Gastroesophageal sphincter (tissue), 4 donors: Measurements from ENCODE around the gene PDGFA. TPM values are rescaled to one million over a fixed set of nuclear protein-coding genes. Genes with fewer than 3 reads are reported as not detected.
A peak's percentile ranks its signal among the peaks of the same experiment; 100 is the strongest.

Source experiments
- ATAC-seq: fragments of 150-250 bp; one replicate; pipeline ENCODE4 v1.9.1; 2016; ENCODE audit warnings: mild to moderate bottlenecking, moderate library complexity
- H3K27ac ChIP-seq, 4 donors: fragments of 200-600 bp; sonication (generic) in 3 of 4; 1 replicate in 3 of 4; 2 replicates in 1 of 4; pipeline ENCODE4 v1.5.1; 2016 to 2019
- H3K27me3 ChIP-seq: fragments of 200-600 bp; sonication (generic); one replicate; pipeline ENCODE4 v1.5.1; 2019
- H3K36me3 ChIP-seq, 2 donors: fragments of 200-600 bp; sonication (generic); one replicate each; pipeline ENCODE4 v1.5.1; 2019; ENCODE audit warnings: control low read depth in 1 of 2
- H3K4me1 ChIP-seq, 3 donors: fragments of 200-600 bp; sonication (generic); 1 replicate in 2 of 3; 2 replicates in 1 of 3; pipeline ENCODE4 v1.5.1; 2016 to 2019; ENCODE audit warnings: control low read depth in 2 of 3
- H3K4me3 ChIP-seq, 2 donors: fragments of 200-600 bp; sonication (generic); one replicate each; pipeline ENCODE4 v1.5.1; 2019; ENCODE audit warnings: mild to moderate bottlenecking in 1 of 2, moderate library complexity in 1 of 2
- H3K9me3 ChIP-seq, 3 donors: fragments of 200-600 bp; sonication (generic); one replicate each; pipeline ENCODE4 v1.5.1; 2017 to 2019; ENCODE audit warnings: control low read depth in 2 of 3
- EP300 ChIP-seq: sonication (generic); formaldehyde crosslinking; IDR thresholded peaks from one replicate; pipeline ENCODE4 v1.6.1; 2017; ENCODE audit warnings: antibody characterized with exemption, mild to moderate bottlenecking
- POLR2A ChIP-seq, 2 donors: fragments of 450-650 bp; IDR thresholded peaks; one replicate each; pipeline ENCODE4 v1.6.1; 2017; ENCODE audit warnings: antibody characterized with exemption in 2 of 2, mild to moderate bottlenecking in 2 of 2, moderate library complexity in 1 of 2
- POLR2AphosphoS5 ChIP-seq: sonication (generic); formaldehyde crosslinking; IDR thresholded peaks from one replicate; pipeline ENCODE4 v1.6.1; 2017; ENCODE audit warnings: antibody characterized with exemption
- WGBS, 2 donors: methylation state at CpG; one replicate each; pipeline ENCODE4 v1.1.5; 2018; ENCODE audit warnings: low coverage in 1 of 2; 5-methylcytosine and 5-hydroxymethylcytosine counted together
- total RNA-seq, 4 donors: library from RNA; depleted of rRNA; stranded (reverse); fragments of >200 nt; gene quantifications; one replicate each; pipeline ENCODE4 v1.1.0, GENCODE V29; 2016
- TF ChIP-seq, protein P1 (sequence below), 4 experiments: fragments of 200-600 bp in 2 of 4; fragments of 450-650 bp in 2 of 4; sonication (generic) in 1 of 4; IDR thresholded peaks; one replicate each; pipeline ENCODE4 v1.5.1; 2017 to 2019; ENCODE audit warnings: antibody characterized with exemption in 4 of 4, mild to moderate bottlenecking in 2 of 4, moderate library complexity in 2 of 4

Gene PDGFA
- total RNA-seq, 4 donors from 2014 or later: 66.0 to 162 (median 120) TPM

DNA sequence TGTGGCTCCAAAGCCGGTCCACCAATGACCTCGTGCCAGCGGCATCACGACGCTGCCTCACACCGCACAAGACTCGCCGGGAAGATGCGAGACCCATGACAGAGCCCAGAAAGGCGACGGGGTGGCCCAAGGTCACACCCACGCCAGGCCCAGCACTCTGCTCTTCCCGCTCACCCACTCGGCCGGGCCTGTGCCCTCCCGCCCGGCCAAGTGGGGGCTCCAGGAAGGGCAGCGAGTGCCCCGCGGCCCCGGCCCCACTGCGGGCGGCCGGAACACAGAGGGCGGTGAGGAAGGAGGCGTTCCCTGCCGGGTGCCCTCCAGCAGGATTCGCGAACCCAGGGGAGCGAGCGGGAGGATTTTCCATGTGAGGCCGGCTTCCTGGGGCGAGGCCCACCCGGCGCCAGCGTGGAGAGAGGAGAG, 56.3 kb downstream of the PDGFA start:
- TF ChIP-seq, protein P1, sequence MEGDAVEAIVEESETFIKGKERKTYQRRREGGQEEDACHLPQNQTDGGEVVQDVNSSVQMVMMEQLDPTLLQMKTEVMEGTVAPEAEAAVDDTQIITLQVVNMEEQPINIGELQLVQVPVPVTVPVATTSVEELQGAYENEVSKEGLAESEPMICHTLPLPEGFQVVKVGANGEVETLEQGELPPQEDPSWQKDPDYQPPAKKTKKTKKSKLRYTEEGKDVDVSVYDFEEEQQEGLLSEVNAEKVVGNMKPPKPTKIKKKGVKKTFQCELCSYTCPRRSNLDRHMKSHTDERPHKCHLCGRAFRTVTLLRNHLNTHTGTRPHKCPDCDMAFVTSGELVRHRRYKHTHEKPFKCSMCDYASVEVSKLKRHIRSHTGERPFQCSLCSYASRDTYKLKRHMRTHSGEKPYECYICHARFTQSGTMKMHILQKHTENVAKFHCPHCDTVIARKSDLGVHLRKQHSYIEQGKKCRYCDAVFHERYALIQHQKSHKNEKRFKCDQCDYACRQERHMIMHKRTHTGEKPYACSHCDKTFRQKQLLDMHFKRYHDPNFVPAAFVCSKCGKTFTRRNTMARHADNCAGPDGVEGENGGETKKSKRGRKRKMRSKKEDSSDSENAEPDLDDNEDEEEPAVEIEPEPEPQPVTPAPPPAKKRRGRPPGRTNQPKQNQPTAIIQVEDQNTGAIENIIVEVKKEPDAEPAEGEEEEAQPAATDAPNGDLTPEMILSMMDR (IDR thresholded peaks at IDR 0.05): no peak
- no peaks in the 10 kb centered on the region for H3K36me3 ChIP-seq
- ATAC-seq: no peak
- no CpG with 5 or more reads among the region's 36 CpGs for WGBS, 2 donors
- no peak overlapping the region for H3K4me3 ChIP-seq
- peaks cover 0 to 35% (median 12%) of the 10 kb centered on the region in 3 donors for H3K4me1 ChIP-seq
- no peak overlapping the region for H3K27ac ChIP-seq
- H3K9me3 ChIP-seq: no peaks in the 10 kb centered on the region
- no peaks in the 10 kb centered on the region for H3K27me3 ChIP-seq

DNA sequence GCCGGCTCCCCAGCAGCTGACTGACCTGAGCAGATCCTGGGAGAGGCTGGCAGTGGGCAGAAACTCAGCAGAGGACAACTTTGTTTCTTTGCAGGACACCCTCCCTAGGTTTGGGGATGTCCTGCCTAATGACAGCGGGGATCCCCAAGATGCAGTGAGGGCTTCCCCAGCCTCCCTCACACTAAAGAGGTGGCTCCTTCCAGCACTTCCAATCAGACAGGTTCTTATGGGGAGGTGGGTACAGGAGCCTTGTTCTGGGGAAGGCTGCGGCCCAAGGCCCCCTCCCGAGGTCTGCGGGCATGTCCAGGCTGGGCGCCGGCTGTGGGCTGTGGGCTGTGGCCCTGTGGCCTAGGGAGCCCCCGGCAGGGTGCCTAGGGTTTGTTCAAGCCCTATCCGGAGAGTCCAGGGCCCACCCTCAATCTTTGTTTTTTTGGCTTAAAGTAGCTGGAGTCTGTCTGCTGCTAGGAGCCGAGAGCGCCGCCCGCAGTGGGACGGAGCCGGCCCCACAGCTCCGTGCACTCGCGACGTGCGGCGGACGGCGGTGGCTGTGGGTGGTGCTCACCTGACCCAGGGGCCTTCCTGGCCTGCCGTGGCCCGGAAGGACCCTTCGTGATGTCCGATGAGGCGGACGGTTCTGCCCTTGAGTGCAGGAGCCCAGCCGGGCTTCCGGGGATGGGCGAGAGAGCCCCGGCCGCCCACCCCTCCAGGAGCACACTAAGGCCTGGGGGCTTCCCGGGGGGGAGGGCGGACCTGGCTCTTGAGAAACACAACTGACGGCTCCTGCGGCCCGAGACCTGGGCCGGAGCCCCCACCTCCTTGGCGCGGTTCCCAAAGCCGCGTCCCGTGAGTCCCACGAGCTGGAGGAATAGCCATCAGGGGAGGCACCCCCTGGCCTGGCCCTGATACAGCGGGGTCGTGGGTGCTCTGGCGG, 57.2 kb downstream of the PDGFA start:
- Histone ChIP-seq H3K27ac (peak overlapping the region in 1 of 4 donors; percentile 44), H3K9me3 (no peaks in the 10 kb centered on the region), H3K4me1 (peaks cover 0 to 35% (median 12%) of the 10 kb centered on the region in 3 donors), H3K27me3 (no peaks in the 10 kb centered on the region), H3K4me3 (no peak overlapping the region), H3K36me3 (no peaks in the 10 kb centered on the region)
- TF ChIP-seq, protein P1 (IDR thresholded peaks at IDR 0.05): no peak
- TF ChIP-seq POLR2AphosphoS5 (no peak), EP300 (no peak), POLR2A (IDR thresholded peaks at IDR 0.05) (no peak)
- ATAC-seq: no peak
- no CpG with 5 or more reads among the region's 49 CpGs for WGBS, 2 donors

DNA sequence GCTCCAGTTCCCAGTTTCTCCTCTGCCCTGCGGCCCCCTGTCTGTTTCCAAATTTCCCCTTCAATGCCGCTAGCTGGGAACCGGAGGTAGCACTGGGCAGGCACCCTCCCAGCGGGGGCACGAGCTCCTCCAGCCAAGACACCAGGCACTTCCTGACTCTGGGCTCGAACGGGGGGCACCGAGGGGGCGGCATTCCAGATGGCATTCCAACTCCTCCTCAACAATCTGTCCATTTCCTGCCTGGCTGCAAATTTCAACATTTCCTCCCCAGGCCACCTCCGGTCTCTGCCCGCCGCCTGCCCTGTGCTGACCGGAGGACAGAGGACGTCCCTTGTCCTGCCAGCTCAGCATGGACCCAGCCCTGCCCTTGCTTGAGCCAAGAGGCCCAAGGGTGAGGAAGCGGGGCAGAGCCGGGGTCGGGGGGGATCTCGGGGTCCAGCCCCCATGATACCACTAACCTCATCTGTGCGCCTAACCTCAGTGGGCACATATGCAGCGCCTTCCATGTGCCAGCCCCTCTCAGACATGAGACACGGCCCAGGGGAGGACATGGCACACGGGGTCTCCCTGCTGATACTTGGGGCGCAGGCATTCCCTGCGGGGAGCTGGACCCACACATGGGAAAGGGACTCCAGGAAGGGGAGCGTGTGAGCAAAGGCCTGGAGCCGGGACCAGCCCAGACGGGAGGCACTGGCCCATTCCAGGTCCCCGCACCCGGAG, 58.0 kb downstream of the PDGFA start:
- peak; percentile 33 for ATAC-seq
- H3K27ac ChIP-seq: peak overlapping the region in 3 of 4 donors; percentile 7 to 44 (median 26)
- 59% methylated on average over 10 of the region's 29 CpGs; no CpG with 5 or more reads in 1 of the 2 donors for WGBS, 2 donors

DNA sequence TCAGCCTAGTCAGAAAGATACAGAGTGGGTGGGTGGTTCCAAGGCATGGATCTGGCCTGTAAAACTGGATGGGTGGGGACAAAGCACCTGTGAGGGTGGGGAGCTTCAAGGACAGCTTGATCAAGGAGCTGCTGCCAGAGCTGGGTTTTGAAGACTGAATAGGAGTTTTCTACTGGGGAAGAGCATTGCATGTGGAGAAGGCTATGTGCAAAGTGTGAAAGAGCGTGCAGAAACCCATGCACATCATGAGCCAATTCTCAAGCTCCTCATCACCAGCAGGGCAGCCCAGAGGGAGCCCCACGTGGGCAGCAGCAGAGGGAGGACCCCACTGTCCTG, 58.6 kb downstream of the PDGFA start:
- Histone ChIP-seq H3K9me3 (no peaks in the 10 kb centered on the region), H3K4me1 (peaks cover 0 to 35% (median 12%) of the 10 kb centered on the region in 3 donors), H3K27ac (peak overlapping the region in 3 of 4 donors; percentile 7 to 44 (median 26)), H3K27me3 (no peaks in the 10 kb centered on the region), H3K36me3 (no peaks in the 10 kb centered on the region), H3K4me3 (no peak overlapping the region)
- WGBS, 2 donors: 71% methylated on average over 2 of the region's 2 CpGs; no CpG with 5 or more reads in 1 of the 2 donors
- TF ChIP-seq POLR2A (IDR thresholded peaks at IDR 0.05) (no peak), EP300 (no peak), POLR2AphosphoS5 (no peak)
- TF ChIP-seq, protein P1 (IDR thresholded peaks at IDR 0.05): no peak
- ATAC-seq: no peak

More for the DNA sequence above, 58.0 kb downstream of the PDGFA start:
- H3K4me1 ChIP-seq: peaks cover 0 to 35% (median 12%) of the 10 kb centered on the region in 3 donors
- H3K4me3 ChIP-seq: no peak overlapping the region
- no peaks in the 10 kb centered on the region for H3K36me3 ChIP-seq
- no peaks in the 10 kb centered on the region for H3K27me3 ChIP-seq
- H3K9me3 ChIP-seq: no peaks in the 10 kb centered on the region
- TF ChIP-seq EP300: no peak
- TF ChIP-seq POLR2A (IDR thresholded peaks at IDR 0.05): no peak
- no peak for TF ChIP-seq POLR2AphosphoS5
- TF ChIP-seq, protein P1 (IDR thresholded peaks at IDR 0.05): no peak
